Activated T-cell treated with anti-CD3 and anti-CD28 coated beads, Interleukin-2, amount 50 U/mL, for 48 hours (primary cell): ENCODE results near the gene CALHM6.
"Not testable (repeated sequence)": the region's sequence is repeated elsewhere in the genome, so short reads cannot be mapped to it uniquely, and the experiment has no call there.

Experiments
- DNase-seq, 2 experiments: peaks; one replicate each; pipeline ENCODE4 v3.0.0-alpha.2; 2020

Gene CALHM6

GRCh38 chr6:116483616-116484015, 22.4 kb downstream of the CALHM6 start:
- DNase-seq, result no peak

- no peak for DNase-seq
These were observed 24.5 kb downstream of the CALHM6 start for GRCh38 chr6:116485559-116486184.

- no peak for DNase-seq
These were observed 30.6 kb downstream of the CALHM6 start for GRCh38 chr6:116491610-116492330.

GRCh38 chr6:116492331-116493067, 31.3 kb downstream of the CALHM6 start:
- DNase-seq, result no peak

GRCh38 chr6:116495161-116495560, 34.0 kb downstream of the CALHM6 start:
- not testable (repeated sequence) for DNase-seq

- no peak for DNase-seq
These were observed 36.0 kb downstream of the CALHM6 start for GRCh38 chr6:116497113-116497676.

- no peak for DNase-seq
These were observed 39.8 kb downstream of the CALHM6 start for GRCh38 chr6:116500969-116501433.

GRCh38 chr6:116507324-116507723, 46.1 kb downstream of the CALHM6 start:
- no peak for DNase-seq

- DNase-seq, result no peak
These were observed 47.4 kb downstream of the CALHM6 start for GRCh38 chr6:116508527-116508926.

GRCh38 chr6:116511424-116512110, 50.4 kb downstream of the CALHM6 start, which contains the start of gene CALHM5:
Gene CALHM5 (plus strand): TSS chr6:116511639. CDS start chr6:116511697, 58 bp downstream.
- no peak for DNase-seq

- DNase-seq, result no peak
These were observed 51.0 kb downstream of the CALHM6 start for GRCh38 chr6:116512111-116512559.

GRCh38 chr6:116512734-116513133, 51.6 kb downstream of the CALHM6 start:
- no peak for DNase-seq
